GM18505 (cell line): ENCODE data around the gene SSR1.
"Not testable (repeated sequence)": the region's sequence is repeated elsewhere in the genome, so short reads cannot be mapped to it uniquely, and the experiment has no call there.

Experiments used
- ATAC-seq: cut with Tn5 transposase; IDR thresholded peaks from one replicate; pipeline ENCODE4 v1.9.1; 2021; ENCODE audit not compliant: unreplicated experiment
- POLR2A ChIP-seq: IDR thresholded peaks from 4 replicates; pipeline ENCODE4 v1.6.1; 2011; ENCODE audit warnings: borderline replicate concordance; ENCODE audit not compliant: insufficient read depth, insufficient read length; ENCODE audit errors: extremely low read depth

Gene SSR1

GRCh38 chr6:7264041-7264440 lies 49.0 kb downstream of the SSR1 start:
- ATAC-seq, result no peak
- TF ChIP-seq POLR2A, result no peak

- ATAC-seq, result not testable (repeated sequence)
Measured at GRCh38 chr6:7263519-7263805, 49.5 kb downstream of the SSR1 start.

GRCh38 chr6:7262746-7263518 lies 50.1 kb downstream of the SSR1 start:
- no peak for ATAC-seq

GRCh38 chr6:7261852-7262461 lies 51.0 kb downstream of the SSR1 start:
- no peak for TF ChIP-seq POLR2A

More at GRCh38 chr6:7262746-7263518, 50.1 kb downstream of the SSR1 start:
- TF ChIP-seq POLR2A, result no peak

GRCh38 chr6:7261032-7261841 lies 51.8 kb downstream of the SSR1 start:
- peak; percentile 58 for ATAC-seq
- TF ChIP-seq POLR2A, result no peak

More at GRCh38 chr6:7261852-7262461, 51.0 kb downstream of the SSR1 start:
- ATAC-seq, result no peak

- ATAC-seq, result no peak
- TF ChIP-seq POLR2A, result no peak
Measured at GRCh38 chr6:7260291-7261031, 52.5 kb downstream of the SSR1 start.

GRCh38 chr6:7258231-7258763 lies 54.7 kb downstream of the SSR1 start:
- ATAC-seq, result no peak
- TF ChIP-seq POLR2A, result no peak

- ATAC-seq, result no peak
- no peak for TF ChIP-seq POLR2A
Measured at GRCh38 chr6:7257521-7258230, 55.3 kb downstream of the SSR1 start.

GRCh38 chr6:7256785-7257184 lies 56.2 kb downstream of the SSR1 start:
- ATAC-seq, result no peak
- no peak for TF ChIP-seq POLR2A

GRCh38 chr6:7255918-7256317 lies 57.1 kb downstream of the SSR1 start:
- ATAC-seq, result no peak
- no peak for TF ChIP-seq POLR2A

GRCh38 chr6:7254980-7255835 lies 57.8 kb downstream of the SSR1 start:
- no peak for TF ChIP-seq POLR2A
- no peak for ATAC-seq

- TF ChIP-seq POLR2A, result no peak
- ATAC-seq, result no peak
Measured at GRCh38 chr6:7252390-7252789, 60.6 kb downstream of the SSR1 start.
